SU-DHL-6 (cell line): Measurements from ENCODE around the gene PRR9.

Source experiments
- CTCF ChIP-seq: fragments of 200-600 bp; sonication (generic); IDR thresholded peaks from one replicate; pipeline ENCODE4 v1.5.1; 2017; ENCODE audit warnings: antibody characterized with exemption, mild to moderate bottlenecking, low read length, moderate library complexity; ENCODE audit not compliant: insufficient read depth, poor library complexity, severe bottlenecking
- EZH2phosphoT487 ChIP-seq: fragments of 200-600 bp; sonication (generic), shearing (Covaris generic); conservative IDR thresholded peaks from 2 replicates; pipeline ENCODE4 v1.6.1; 2018; ENCODE audit warnings: mild to moderate bottlenecking, antibody characterized with exemption, low read length, moderate library complexity, mixed read lengths

- TF ChIP-seq CTCF (no peak), EZH2phosphoT487 (no peak)
Measured at GRCh38 chr1:153178922-153179321, 38.5 kb upstream of the PRR9 start.
